Epithelial cell of proximal tubule (primary cell): ENCODE measurements around the gene NFIC. TPM values are rescaled to one million over a fixed set of nuclear protein-coding genes. Genes with fewer than 3 reads are reported as not detected.
"Not testable (repeated sequence)": the region's sequence is repeated elsewhere in the genome, so short reads cannot be mapped to it uniquely, and the experiment has no call there.

Experiments used
- DNase-seq: peaks from one replicate; pipeline ENCODE4 v3.0.0-alpha.2; 2011; ENCODE audit warnings: low read depth
- H3K4me3 ChIP-seq: 2 replicates; pipeline ENCODE4 v1.5.1; 2011; ENCODE audit warnings: low read depth, mild to moderate bottlenecking, low read length
- total RNA-seq: library from RNA; depleted of rRNA; stranded (reverse); fragments of >200 nt; gene quantifications from 2 replicates; pipeline ENCODE4 v1.2.3, GENCODE V29; 2015
- TF ChIP-seq, protein P1 (sequence below): conservative IDR thresholded peaks from 2 replicates; pipeline ENCODE4 v1.5.1; 2012; ENCODE audit warnings: low read depth, mild to moderate bottlenecking, low read length

Gene NFIC
- total RNA-seq, 1 donor from 2014 or later: 16.8 TPM

DNA sequence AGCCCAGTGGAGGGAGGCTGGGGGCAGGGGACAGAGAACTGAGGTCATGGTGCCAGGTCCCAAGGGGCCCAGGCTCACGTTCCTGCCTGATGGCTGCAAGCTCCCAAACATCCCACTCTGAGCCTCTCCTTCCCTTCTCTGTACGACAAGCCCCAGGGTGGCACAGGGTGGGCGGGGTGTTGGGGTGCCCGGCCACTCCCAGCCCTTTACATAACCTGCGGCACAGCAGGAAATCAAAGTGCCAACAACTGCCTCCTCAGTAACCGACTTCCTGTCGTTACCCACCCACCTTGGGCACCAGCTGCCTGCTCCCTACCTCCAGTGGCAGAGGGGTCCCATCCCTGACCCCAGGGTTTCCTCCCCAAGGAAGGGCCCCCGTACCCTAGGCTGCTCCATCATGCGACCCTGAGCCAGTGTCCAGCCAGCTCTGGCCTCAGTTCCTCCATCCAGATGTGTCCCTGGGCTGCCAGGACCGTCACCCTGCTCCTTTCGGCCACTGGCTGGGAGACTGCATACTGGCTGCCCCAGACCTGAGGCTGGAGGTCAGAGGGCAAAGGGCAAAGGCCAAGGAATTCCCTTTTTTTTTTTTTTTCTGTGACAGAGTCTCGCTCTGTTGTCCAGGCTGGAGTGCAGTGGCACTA is 27.7 kb upstream of the NFIC start:
- DNase-seq: no peak
- TF ChIP-seq, protein P1, sequence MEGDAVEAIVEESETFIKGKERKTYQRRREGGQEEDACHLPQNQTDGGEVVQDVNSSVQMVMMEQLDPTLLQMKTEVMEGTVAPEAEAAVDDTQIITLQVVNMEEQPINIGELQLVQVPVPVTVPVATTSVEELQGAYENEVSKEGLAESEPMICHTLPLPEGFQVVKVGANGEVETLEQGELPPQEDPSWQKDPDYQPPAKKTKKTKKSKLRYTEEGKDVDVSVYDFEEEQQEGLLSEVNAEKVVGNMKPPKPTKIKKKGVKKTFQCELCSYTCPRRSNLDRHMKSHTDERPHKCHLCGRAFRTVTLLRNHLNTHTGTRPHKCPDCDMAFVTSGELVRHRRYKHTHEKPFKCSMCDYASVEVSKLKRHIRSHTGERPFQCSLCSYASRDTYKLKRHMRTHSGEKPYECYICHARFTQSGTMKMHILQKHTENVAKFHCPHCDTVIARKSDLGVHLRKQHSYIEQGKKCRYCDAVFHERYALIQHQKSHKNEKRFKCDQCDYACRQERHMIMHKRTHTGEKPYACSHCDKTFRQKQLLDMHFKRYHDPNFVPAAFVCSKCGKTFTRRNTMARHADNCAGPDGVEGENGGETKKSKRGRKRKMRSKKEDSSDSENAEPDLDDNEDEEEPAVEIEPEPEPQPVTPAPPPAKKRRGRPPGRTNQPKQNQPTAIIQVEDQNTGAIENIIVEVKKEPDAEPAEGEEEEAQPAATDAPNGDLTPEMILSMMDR: no peak
- no peak overlapping the region for H3K4me3 ChIP-seq

DNA sequence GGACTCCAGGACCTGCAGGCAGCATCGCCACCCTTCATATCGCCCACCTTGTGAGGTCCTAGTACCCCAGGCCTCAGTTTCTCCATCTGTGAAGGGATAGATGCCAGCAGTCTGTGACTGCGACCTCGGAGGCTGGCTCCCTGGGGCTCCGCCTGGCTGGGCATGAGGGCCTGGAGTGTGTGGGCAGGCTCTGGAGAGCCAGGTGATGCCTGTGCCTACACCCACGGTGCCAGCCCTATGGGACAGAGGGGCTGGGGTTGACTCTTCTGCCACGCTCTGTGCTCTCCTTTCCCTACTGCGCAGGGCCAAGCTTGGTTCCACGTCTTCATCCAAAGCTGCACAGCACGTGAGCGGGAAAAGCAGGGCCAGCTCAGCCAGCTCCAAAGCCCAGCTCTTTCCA is 26.0 kb upstream of the NFIC start:
- no peak for DNase-seq
- no peak overlapping the region for H3K4me3 ChIP-seq
- TF ChIP-seq, protein P1: no peak

DNA sequence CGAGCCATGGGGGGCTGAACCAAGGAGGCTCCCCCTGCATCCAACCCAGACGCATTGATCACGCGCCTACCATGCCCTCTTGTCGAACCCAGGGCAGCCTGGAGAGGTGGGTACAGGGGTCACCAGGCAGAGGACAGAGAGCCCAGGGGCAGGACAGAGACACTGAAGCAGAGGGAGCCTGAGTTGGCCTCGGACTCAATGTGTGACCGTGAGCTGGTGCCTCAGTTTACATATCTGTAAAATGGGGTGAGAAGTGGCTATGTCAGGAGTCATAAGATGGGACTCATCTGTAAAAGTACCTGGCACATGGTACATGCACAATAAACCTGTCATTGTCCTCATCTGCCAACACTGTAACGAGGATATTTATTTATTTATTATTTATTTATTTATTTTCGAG is 24.1 kb upstream of the NFIC start:
- H3K4me3 ChIP-seq: no peak overlapping the region
- DNase-seq: no peak
- TF ChIP-seq, protein P1: no peak

DNA sequence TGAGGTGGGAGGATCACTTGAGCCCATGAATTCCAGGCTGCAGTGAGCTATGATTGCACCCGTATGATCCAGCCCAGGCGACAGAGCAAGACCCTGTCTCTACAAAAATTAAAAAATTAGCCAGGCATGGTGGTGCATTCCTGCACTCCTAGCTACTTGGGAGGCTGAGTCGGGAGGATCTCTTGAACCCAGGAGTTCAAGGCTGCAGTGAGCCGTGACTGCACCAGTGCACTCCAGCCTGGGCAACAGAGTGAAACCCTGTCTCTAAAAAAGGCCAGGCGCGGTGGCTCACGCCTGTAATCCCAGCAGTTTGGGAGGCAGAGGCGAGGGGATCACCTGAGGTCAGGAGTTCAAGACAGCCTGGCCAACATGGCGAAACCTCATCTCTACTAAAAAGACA is 23.4 kb upstream of the NFIC start:
- DNase-seq, H3K4me3 ChIP-seq: not testable (repeated sequence)

DNA sequence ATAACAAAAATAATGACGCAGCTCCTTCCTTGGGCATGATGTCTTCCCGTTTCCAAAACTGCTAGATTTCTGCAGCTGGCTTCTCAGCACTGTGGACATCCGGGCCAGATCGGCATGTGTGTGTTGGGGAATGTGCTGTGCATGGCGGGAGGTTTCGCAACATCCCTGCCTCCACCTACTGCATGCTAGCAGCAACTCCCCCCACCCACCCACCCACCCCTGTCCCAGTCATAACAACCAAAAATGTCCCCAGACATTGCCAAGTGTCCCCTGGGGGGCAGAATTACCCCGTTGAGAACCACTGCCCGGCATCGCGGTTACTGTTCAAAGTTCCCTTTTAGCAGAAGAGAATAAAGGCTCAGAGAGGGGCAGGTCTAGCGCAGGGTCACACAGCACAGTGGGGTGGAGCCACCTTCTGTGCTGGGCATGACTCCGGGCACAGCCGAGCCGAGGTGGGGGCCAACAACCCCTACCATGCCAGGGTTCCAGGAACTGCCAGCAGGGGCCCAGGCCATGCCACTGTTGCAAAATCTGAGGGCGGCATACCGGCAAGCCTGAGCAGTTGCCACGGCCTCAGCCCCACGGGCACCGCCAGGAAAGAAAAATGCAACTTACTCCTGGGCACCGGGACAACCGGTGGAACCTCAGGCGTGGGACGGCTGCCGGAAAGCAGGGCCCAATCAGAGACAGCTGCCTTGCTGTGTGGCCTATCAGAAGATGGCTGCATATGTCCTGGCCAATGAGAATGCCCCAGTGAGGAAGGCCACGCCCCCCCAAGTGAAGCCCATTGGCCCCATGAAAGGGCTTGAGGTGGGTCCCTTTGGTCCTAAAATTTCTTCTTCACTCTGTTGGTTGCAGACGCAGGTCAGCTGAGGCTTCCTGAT is 22.5 kb upstream of the NFIC start:
- peak overlapping the region; percentile 50 for H3K4me3 ChIP-seq
- TF ChIP-seq, protein P1: peak; percentile 11
- peak; percentile 54 for DNase-seq

DNA sequence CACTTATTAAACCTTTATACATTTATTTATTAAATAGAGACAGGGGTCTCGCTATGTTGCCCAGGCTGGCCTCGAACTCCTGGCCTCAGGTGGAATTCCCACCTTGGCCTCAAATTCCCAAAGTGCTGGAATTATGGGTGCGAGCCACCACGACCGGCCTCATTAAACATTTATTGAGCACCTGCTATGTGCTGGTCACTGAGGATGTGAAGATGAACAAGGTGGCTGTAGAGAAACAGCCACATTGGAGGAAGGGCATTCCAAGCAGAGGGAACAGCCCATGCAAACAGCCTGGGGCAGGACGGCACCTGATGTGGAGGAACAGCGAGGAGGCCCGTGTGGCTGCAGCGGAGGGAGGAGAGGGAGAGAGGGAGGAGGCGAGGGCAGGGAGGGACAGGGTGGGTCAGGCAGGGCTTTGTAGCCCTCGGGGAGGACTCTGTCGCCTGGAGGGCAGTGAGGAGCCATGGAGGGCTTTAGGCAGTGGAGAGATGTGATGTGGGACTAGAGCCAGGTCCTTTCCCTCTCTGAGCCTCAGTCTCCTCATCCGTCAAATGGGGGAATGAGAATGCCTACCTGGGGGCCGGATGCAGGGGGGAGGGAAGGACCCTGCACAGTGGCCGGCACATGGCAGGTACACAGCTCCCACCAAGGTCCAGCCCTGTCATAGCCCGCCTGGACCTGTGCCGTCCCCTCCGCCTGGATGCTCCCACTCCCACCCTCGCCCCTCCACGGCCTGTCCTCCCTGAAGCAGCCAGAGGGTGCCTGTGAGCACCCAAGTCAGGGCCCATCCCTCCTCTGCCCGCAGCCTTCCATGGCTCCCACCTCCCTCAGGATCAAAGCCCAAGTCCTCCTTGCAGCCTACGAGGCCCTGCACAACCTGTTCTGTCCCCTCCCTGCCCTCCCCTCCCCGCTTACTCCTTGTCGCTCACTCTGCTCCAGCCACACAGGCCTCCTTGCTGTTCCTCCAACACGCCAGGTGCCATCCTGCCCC is 21.5 kb upstream of the NFIC start:
- no peak for DNase-seq
- TF ChIP-seq, protein P1: no peak
- no peak overlapping the region for H3K4me3 ChIP-seq
